ENCODE measurements around the gene FIBIN.

Gene FIBIN

DNA sequence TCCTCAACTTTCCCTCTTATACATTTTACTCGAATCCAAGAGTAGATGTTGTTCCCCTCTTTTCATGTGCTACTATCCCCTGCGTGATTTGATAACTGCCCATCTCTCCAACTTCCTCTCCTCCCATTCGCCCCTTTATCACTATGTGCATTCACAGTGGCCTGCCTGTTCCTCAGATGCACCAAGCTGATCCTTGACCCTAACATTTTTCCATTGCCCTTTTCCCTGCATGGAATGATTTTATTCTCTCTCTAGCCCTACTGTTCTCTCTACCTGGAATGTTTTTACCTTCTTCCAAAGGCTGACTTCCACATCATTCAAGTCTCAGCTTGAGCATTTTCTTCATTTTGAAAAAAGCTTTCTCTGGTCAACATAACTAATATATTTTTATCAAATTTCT is 31.0 kb downstream of the FIBIN start:
- TF ChIP-seq POLR2A (IDR thresholded peaks at IDR 0.05; ENCODE audit: low read depth, low read length), result no peak
- DNase-seq (ENCODE audit: insufficient read length, low spot score) (no peak), FAIRE-seq (no peak)

- no peak for FAIRE-seq
- no peak for TF ChIP-seq POLR2A (IDR thresholded peaks at IDR 0.05; ENCODE audit: low read depth, low read length)
- no peak for DNase-seq (ENCODE audit: insufficient read length, low spot score)
Measured at GRCh38 chr11:27025312-27025955, 31.5 kb downstream of the FIBIN start.

DNA sequence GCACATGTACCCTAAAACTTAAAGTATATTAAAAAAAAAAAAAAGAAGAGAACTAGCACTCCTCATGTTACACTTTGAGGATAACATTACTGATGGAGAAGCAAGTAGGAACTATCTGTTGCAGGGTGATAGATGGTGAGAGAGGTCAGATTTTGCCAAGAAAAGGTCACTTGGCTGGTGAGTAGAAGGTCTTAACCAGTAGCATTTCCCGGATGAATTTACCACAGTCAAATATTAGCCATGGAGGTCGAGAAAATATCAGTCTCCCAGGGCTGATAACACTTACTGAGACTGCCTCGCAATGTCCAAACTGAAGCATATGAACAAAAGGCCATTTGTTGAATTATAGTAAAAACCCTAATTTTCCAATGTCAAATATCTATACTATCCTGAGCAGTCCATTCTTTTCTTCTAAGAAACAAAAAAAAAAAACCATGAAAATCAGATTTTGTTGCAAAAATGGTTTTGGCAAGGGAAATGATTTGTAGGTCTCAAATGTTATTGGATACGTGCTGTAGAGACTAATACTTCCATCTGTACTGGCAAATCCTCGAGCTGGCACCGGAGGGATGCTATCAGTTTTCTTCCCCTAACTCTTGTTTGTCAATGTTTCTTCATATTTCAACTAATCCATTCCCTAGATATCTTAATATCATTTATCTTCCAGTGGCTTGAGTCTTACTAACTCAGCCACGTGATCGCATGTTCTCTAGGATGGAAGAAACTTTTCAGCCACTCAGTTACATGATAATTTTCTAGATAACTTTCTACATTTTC is 32.2 kb downstream of the FIBIN start:
- TF ChIP-seq POLR2A (IDR thresholded peaks at IDR 0.05; ENCODE audit: low read depth, low read length), result no peak
- no peak for DNase-seq (ENCODE audit: insufficient read length, low spot score)
- FAIRE-seq, result no peak

DNA sequence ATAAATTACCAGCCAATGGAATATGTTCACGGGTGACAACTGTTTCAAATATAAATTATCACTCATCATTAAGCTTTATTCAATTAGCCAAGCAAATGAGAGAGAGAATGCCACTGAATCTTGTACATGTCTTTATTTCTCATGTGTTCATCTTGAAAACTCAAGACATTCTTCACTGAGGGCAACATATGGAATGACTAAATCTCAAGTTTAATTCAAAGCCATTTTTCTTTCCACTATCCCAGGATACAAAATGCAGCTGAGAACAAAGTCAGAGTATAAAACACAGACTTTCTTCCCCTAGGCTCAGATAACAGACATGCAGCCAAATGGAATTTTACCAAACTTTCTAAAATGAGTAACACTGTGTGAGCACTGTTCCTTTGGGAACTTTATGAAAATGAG is 34.7 kb downstream of the FIBIN start:
- no peak for TF ChIP-seq POLR2A (IDR thresholded peaks at IDR 0.05; ENCODE audit: low read depth, low read length)
- DNase-seq (ENCODE audit: insufficient read length, low spot score), result no peak
- FAIRE-seq, result no peak

DNA sequence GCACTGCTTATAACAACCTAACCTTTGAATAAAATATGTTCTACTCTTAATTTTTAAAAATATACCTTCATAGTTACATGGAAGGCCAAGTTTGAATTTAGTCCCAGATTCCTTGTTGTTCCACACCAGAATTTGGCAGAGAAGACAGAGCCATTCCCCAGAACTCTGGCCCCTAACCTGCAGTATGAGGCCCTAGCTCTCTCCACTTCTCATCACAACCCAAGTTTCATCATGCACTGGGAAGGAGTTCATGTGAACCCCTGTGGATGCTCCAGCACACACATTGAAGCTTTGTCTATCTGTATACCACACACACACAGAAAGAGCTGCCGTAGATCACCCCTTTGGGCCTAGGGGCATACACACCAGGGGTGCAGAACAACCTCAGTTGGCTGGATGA is 36.1 kb downstream of the FIBIN start:
- DNase-seq (ENCODE audit: insufficient read length, low spot score) (no peak), FAIRE-seq (no peak)
- TF ChIP-seq POLR2A (IDR thresholded peaks at IDR 0.05; ENCODE audit: low read depth, low read length), result no peak

DNA sequence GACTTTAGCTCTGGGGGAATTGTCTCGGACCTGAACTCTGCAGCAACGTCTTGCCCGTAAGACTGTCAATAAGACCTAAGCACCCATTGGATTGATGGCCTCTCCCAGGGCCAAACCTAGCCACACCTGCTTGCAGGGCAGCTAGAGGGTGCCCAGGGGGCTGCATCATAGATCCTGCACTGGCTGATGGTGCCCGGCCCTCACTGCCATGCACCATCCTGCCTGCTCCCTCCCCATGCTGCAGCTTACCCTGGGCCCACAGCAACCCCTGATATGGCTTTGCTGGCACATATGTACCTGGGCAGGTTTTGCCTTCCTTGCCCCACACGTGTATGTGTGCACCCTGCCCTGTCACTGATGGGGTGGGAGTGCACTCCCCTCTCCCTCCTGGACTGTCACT is 37.8 kb downstream of the FIBIN start:
- FAIRE-seq (no peak), DNase-seq (ENCODE audit: insufficient read length, low spot score) (no peak)
- no peak for TF ChIP-seq POLR2A (IDR thresholded peaks at IDR 0.05; ENCODE audit: low read depth, low read length)

- TF ChIP-seq POLR2A (IDR thresholded peaks at IDR 0.05; ENCODE audit: low read depth, low read length), result no peak
- FAIRE-seq, result no peak
Measured at GRCh38 chr11:27039873-27040272, 46.0 kb downstream of the FIBIN start.

GRCh38 chr11:27040302-27041115 is 46.6 kb downstream of the FIBIN start, which contains the start of gene BBOX1:
Gene BBOX1 (plus strand): TSS chr11:27040815. CDS start chr11:27055431, 14,616 bp downstream.
- FAIRE-seq, result no peak
- no peak for TF ChIP-seq POLR2A (IDR thresholded peaks at IDR 0.05; ENCODE audit: low read depth, low read length)
- DNase-seq (ENCODE audit: insufficient read length, low spot score), result no peak

More at GRCh38 chr11:27039873-27040272, 46.0 kb downstream of the FIBIN start:
- no peak for DNase-seq (ENCODE audit: insufficient read length, low spot score)

DNA sequence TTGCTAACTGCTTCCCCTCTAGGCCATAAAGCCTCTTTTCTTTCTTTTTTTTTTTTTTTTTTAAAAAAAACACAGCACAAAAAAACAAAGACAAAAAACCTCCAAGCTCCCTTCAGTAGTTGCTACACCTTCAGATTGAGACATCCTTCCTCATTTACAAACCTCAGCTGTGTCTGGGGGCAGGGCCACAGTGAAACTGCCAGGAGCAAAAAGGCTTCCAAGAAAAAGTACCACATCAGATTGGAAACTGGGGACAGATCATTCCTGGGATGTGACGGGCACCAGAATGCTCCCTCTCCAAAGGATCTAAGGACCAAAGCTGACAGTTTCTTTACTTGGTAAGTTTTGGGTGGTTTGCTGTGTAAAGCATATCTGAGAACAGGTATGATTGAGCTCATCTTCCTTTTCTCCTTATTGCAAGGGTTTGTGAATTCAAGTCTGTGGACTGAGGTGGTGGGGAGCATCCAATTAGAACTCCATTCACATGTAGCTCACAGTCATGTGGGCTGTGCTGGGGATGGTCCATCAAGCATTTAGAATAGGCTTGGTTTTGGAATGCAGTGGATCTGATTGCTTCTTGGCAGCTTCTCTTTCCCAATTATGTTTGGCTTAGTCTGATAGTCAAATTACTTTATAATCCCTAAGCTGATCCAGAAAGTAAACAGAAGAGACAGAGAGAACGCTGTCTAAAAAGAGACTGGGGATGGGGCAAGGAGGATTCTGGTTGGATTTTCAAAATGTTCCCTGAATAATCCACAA is 47.4 kb downstream of the FIBIN start:
- DNase-seq (ENCODE audit: insufficient read length, low spot score) (no peak), FAIRE-seq (no peak)
- no peak for TF ChIP-seq POLR2A (IDR thresholded peaks at IDR 0.05; ENCODE audit: low read depth, low read length)

Measured in H54 (cell line).